ENCODE results near the gene CCDC51.
"Not testable (repeated sequence)": the region's sequence is repeated elsewhere in the genome, so short reads cannot be mapped to it uniquely, and the experiment has no call there.

Gene CCDC51, protein sequence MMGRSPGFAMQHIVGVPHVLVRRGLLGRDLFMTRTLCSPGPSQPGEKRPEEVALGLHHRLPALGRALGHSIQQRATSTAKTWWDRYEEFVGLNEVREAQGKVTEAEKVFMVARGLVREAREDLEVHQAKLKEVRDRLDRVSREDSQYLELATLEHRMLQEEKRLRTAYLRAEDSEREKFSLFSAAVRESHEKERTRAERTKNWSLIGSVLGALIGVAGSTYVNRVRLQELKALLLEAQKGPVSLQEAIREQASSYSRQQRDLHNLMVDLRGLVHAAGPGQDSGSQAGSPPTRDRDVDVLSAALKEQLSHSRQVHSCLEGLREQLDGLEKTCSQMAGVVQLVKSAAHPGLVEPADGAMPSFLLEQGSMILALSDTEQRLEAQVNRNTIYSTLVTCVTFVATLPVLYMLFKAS

DNA sequence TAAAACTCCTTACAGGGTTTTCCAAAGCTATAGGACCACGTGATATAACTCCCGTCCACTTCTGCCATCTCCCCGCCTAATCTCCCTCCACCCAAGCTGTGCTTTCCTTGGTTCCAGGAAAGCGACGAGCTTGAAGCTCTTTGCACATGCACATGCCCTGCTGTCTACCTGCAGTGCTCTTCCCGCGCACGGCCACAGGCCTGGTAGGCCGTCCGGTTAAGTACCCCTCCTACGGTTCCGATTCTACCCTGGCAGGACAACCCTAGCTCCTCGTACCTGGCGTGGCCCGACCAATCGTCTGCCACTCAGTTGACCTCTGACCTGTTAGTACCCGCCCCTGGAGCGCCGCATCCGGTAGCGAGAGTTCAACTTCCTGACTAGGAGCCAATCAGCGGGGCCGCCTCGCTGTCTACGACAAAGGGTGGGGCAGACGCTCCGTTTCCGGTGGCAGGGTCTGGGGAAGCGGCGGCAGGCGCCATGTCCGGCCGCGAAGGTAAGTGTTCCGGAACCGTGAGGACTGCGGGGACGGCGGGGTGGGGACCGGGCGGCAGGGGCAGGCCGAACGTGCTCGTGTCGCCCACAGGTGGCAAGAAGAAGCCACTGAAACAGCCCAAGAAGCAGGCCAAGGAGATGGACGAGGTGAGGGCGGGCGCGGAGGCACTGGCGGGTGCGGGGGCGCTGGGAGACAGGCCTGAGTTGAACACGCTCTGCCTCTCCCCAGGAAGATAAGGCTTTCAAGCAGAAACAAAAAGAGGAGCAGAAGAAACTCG lies at the start of gene CCDC51, which contains the start of gene TMA7:
Gene CCDC51 (minus strand): TSS at position 300 of the 770 bp plus-strand sequence. CDS start 4,991 bp downstream, outside the sequence.
Gene TMA7 (plus strand): TSS at position 438 of the 770 bp plus-strand sequence. CDS start 40 bp downstream, at position 478.
- peak within 1 kb of the TSS; percentile 76 for H3K4me3 ChIP-seq (ENCODE audit: low read depth, low read length)
- TF ChIP-seq, protein P1, sequence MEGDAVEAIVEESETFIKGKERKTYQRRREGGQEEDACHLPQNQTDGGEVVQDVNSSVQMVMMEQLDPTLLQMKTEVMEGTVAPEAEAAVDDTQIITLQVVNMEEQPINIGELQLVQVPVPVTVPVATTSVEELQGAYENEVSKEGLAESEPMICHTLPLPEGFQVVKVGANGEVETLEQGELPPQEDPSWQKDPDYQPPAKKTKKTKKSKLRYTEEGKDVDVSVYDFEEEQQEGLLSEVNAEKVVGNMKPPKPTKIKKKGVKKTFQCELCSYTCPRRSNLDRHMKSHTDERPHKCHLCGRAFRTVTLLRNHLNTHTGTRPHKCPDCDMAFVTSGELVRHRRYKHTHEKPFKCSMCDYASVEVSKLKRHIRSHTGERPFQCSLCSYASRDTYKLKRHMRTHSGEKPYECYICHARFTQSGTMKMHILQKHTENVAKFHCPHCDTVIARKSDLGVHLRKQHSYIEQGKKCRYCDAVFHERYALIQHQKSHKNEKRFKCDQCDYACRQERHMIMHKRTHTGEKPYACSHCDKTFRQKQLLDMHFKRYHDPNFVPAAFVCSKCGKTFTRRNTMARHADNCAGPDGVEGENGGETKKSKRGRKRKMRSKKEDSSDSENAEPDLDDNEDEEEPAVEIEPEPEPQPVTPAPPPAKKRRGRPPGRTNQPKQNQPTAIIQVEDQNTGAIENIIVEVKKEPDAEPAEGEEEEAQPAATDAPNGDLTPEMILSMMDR (conservative IDR thresholded peaks at IDR 0.05; ENCODE audit: low read depth, low read length): no peak
- peak; percentile 97 for DNase-seq (ENCODE audit: low read depth)

DNA sequence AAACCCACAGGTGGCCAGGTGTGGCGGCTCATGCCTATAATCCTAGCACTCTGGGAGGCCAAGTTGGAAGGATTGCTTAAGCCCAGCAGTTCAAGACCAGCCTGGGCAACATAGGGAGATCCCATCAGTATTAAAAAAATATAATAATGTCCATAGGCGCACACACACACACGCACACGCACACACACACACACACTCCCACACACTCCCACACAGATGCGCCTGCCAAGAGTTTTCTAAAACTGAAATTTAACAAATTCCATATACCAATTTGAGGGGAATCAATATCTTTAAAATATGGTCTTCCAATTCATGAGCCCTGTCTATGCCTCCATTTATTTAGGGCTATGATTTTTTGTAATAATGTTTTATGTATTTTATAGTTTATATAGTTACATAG lies 47.0 kb upstream of the CCDC51 start:
- H3K4me3 ChIP-seq (ENCODE audit: low read depth, low read length): no peak overlapping the region
- TF ChIP-seq, protein P1 (conservative IDR thresholded peaks at IDR 0.05; ENCODE audit: low read depth, low read length): no peak
- no peak for DNase-seq (ENCODE audit: low read depth)

DNA sequence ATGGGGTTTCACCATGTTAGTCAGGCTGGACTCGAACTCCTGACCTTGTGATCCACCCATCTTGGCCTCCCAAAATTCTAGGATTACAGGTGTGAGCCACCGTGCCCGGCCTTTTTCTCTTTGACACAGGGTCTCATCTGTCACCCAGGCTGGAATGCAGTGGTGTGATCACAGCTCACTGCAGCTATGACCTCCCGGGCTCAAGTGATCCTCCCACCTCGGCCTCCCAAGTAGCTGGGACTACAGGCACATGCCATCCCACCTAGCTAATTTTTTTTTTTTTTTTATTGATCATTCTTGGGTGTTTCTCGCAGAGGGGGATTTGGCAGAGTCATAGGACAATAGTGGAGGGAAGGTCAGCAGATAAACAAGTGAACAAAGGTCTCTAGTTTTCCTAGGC lies 42.9 kb upstream of the CCDC51 start:
- DNase-seq (ENCODE audit: low read depth); H3K4me3 ChIP-seq (ENCODE audit: low read depth, low read length): not testable (repeated sequence)

DNA sequence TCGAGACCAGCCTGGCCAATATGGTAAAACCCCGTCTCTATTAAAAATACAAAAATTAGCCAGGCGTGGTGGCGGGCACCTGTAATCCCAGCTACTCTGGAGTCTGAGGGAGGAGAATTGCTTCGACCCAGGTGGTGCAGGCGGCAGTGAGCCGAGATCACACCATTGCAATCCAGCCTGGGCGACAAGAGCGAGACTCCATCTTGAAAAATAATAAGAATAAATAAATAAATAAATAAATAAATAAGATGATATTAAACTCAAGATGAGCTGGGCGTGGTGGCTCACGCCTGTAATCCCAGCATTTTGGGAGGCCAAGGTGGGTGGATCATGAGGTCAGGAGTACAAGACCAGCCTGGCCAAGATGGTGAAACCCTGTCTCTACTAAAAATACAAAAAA lies 41.0 kb upstream of the CCDC51 start:
- DNase-seq (ENCODE audit: low read depth); H3K4me3 ChIP-seq (ENCODE audit: low read depth, low read length): not testable (repeated sequence)

DNA sequence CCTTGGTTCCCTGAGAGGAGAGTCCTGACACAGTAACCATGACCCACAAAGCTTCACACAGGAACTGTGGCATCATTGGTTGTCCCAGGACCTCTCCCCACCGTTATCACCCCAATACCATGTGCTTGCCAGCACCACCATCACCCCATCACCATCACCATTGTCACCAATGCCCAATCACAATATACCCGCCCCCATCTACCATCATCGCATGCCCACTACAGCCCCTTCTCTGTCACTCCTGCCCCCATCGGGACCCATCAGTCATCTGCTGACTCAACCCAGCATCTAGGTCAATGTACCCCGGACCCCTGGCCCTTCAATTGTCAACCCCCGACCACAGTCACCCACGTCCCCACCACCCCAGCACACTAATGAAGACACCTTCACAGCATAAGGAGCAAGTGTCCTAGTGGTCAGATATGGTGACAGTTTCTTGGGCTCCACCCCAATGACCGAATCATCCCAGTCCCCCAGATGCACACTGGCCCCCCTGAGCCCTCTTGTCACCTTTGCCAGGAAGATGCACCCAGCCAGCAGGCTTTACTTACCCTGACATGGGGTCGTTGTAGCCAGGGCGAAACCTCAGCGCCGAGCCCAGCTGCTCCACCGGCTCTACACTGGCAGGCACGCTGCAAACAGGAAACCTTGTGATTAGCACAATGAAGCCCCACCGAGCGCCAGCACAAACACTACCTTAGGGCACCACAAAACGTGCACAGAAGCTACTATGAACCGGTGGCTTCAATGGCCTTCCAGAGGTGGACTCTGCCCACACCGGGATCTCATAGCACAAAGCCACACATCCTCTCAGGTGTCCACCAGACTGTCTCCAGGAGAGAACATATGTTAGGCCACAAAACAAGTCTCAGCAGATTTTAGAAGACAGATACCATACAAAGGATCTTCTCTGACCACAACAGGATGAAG lies 39.0 kb upstream of the CCDC51 start:
- H3K4me3 ChIP-seq (ENCODE audit: low read depth, low read length): no peak overlapping the region
- no peak for DNase-seq (ENCODE audit: low read depth)
- TF ChIP-seq, protein P1 (conservative IDR thresholded peaks at IDR 0.05; ENCODE audit: low read depth, low read length): no peak

DNA sequence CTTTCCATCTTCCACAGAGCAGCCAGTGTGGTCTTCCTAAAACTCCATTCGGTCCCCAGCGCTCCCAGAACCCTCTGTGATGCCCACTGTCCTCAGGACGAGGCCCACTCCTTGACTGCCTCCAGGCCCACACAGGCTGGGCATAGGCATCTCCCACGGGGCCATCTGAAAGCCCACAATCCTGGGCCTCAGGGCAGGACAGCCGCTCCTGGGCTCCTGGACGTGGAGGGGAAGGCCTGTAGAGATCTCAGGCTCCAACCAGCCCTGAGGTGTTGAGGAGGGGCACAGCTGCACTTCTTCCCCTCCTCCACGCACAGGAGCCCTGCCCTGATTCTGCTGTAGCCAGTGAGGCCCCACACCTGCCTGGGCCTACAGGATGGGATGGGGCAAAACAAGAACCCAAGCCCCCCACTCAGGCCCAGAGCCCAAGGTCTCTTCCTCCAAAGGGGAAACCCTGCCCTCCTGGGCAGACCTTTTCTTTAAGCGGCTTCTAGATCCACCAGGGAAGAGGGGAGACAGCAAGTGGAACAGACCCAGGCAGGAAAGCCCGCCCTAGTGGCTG lies 38.1 kb upstream of the CCDC51 start:
- no peak overlapping the region for H3K4me3 ChIP-seq (ENCODE audit: low read depth, low read length)
- TF ChIP-seq, protein P1 (conservative IDR thresholded peaks at IDR 0.05; ENCODE audit: low read depth, low read length): no peak

DNA sequence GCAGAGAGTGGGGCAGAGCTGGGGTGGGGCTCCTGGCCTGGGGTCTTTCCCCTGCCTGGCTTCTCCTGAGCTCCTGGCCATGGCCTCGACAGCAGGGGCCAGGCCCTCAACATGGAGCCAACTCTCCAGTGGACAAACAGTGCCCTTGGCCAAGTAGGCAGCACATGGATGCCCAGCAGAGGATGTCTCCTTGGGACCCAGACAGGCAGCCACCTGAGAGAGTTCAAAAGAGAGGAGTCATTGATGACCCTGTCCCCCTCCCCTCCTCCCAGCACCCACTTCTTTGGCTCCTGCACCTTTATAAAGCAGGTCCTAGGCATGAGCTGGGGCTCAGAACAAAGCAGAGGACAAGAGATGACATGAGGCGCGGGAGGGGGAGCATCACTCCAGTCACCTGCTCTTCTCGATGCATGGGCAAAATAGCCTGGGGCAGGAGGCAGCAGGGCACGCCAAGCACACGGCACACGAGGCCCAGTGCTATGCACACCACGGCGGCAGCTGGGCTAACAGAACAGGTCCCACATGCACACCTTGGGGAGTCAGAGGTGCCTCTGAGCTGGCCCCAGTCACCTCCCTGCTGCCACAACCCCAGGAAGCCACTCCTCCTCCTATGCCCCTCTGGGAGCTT lies 36.6 kb upstream of the CCDC51 start:
- TF ChIP-seq, protein P1 (conservative IDR thresholded peaks at IDR 0.05; ENCODE audit: low read depth, low read length): no peak
- DNase-seq (ENCODE audit: low read depth): no peak
- H3K4me3 ChIP-seq (ENCODE audit: low read depth, low read length): no peak overlapping the region

More for the DNA sequence above, 38.1 kb upstream of the CCDC51 start:
- no peak for DNase-seq (ENCODE audit: low read depth)

All from choroid plexus epithelial cell (primary cell).